Suprapubic skin (tissue), 4 donors: ENCODE results near the gene COL4A4.

Experiments used
- CTCF ChIP-seq, 2 donors: fragments of 200-600 bp in 1 of 2; fragments of 450-650 bp in 1 of 2; sonication (generic) in 1 of 2; IDR thresholded peaks; one replicate each; pipeline ENCODE4 v1.5.1; 2016 to 2019; ENCODE audit warnings: antibody characterized with exemption in 2 of 2, mild to moderate bottlenecking in 1 of 2, moderate library complexity in 1 of 2
- POLR2A ChIP-seq, 2 donors: fragments of 450-650 bp; IDR thresholded peaks; one replicate each; pipeline ENCODE4 v1.6.1; 2017; ENCODE audit warnings: antibody characterized with exemption in 2 of 2, mild to moderate bottlenecking in 2 of 2, moderate library complexity in 2 of 2
- POLR2AphosphoS5 ChIP-seq, 3 donors: sonication (generic); formaldehyde crosslinking; IDR thresholded peaks; one replicate each; pipeline ENCODE4 v1.6.1; 2017; ENCODE audit warnings: antibody characterized with exemption in 3 of 3

DNA sequence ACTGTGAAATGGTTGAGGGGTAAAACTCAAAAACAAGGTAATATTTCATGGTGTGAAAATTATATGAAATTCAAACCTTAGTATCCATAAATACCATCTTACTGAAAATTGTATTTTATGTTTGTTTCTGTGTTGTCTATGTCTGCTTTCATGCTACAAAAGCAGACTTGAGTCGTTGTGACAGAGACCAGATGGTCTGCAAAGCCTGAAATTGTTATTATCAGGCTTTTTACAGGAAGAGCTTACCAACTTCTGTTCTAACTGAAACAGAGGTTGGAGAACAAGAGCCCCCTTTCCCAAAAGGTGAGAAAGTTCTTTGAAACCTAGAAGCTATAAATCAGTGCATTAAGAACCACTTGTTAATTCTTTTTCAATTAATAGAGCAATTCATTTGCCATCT, 110.0 kb downstream of the COL4A4 start:
- TF ChIP-seq POLR2A (IDR thresholded peaks at IDR 0.05) (no peak), POLR2AphosphoS5 (IDR thresholded peaks at IDR 0.05) (no peak), CTCF (IDR thresholded peaks at IDR 0.05) (no peak)
